Kidney (tissue), 14 donors: ENCODE results near the gene TENT5C. TPM values are rescaled to one million over a fixed set of nuclear protein-coding genes. Genes with fewer than 3 reads are reported as not detected.
A peak's percentile ranks its signal among the peaks of the same experiment; 100 is the strongest.

ENCODE experiments used
- DNase-seq, 5 donors: peaks; one replicate each; pipeline ENCODE4 v3.0.0-alpha.2; 2013 to 2020
- FAIRE-seq: peaks from 2 replicates; lab custom pipeline; 2012; peaks lifted over from hg19 to GRCh38; lab: Jason Lieb, UNC
- H3K27ac ChIP-seq, 2 donors: one replicate each; pipeline ENCODE4 v1.7.0; 2013; ENCODE audit warnings: low read depth in 2 of 2, low read length in 2 of 2, inconsistent platforms in 1 of 2
- H3K27me3 ChIP-seq: one replicate; pipeline ENCODE4 v1.7.1; 2013; ENCODE audit warnings: low read length, inconsistent platforms; ENCODE audit not compliant: control insufficient read depth, insufficient read depth
- H3K36me3 ChIP-seq, 3 donors: one replicate each; pipeline versions ENCODE4 v1.7.0 to v1.7.1; 2013; ENCODE audit warnings: low read length in 3 of 3, control low read depth in 1 of 3, inconsistent platforms in 1 of 3; ENCODE audit not compliant: insufficient read depth in 3 of 3, control insufficient read depth in 2 of 3
- H3K4me1 ChIP-seq, 3 donors: one replicate each; pipeline versions ENCODE4 v1.7.0 to v1.7.1; 2013; ENCODE audit warnings: low read length in 3 of 3, inconsistent platforms in 1 of 3, low read depth in 1 of 3; ENCODE audit not compliant: control insufficient read depth in 2 of 3, insufficient read depth in 2 of 3
- H3K4me3 ChIP-seq, 3 donors: one replicate each; pipeline versions ENCODE4 v1.7.0 to v1.8.1; 2013; ENCODE audit warnings: low read length in 3 of 3, control low read depth in 1 of 3, inconsistent platforms in 1 of 3
- H3K9ac ChIP-seq, 3 donors: one replicate each; pipeline versions ENCODE4 v1.7.0 to v1.7.1; 2013; ENCODE audit warnings: low read length in 3 of 3, control low read depth in 1 of 3, inconsistent platforms in 1 of 3
- H3K9me3 ChIP-seq, 3 donors: one replicate each; pipeline versions ENCODE4 v1.7.0 to v1.7.1; 2013; ENCODE audit warnings: low read length in 3 of 3, control low read depth in 1 of 3, inconsistent platforms in 1 of 3; ENCODE audit not compliant: control insufficient read depth in 2 of 3, insufficient read depth in 1 of 3
- intact Hi-C: fragments of 100-400 bp; cut with DNase I; formaldehyde crosslinking; loops from one replicate; pipeline ENCODE4 v1.11.1; 2022
- polyA plus RNA-seq: library from polyadenylated mRNA; stranded (reverse); fragments of 350-450 nt; fragmentation: Illumina TruSeq; extraction: RNeasy Lipid Tissue Mini Kit (QIAGEN cat#74804); gene quantifications from one replicate; pipeline ENCODE4 v1.2.3, GENCODE V29; 2014; ENCODE audit warnings: low read depth, low replicate concordance; ENCODE audit not compliant: insufficient read depth
- total RNA-seq: library from RNA; stranded (reverse); fragmentation: NEBNext Ultra II Directional; extraction: Animal tissue kit (Norgen Biotek cat#: 25700); gene quantifications from one replicate; pipeline ENCODE4 v1.2.1, GENCODE V29; 2021
- TF ChIP-seq, protein P1 (sequence below): IDR thresholded peaks from 3 replicates; pipeline ENCODE4 v1.5.1; 2012; ENCODE audit warnings: mild to moderate bottlenecking, moderate library complexity, borderline replicate concordance; ENCODE audit not compliant: insufficient read depth; ENCODE audit errors: extremely low read depth
- donor health status: control.
- donor health status: control.
- donor health status: control.
- donor health status: control.
- donor health status: control.
- donor health status: DM: yes; HTN: yes; CAD: no.
- donor health status: Normal renal cell carcinoma (clear cell type).

Gene TENT5C
- total and polyA plus RNA-seq, 2 donors from 2014 or later = 6.1 to 22.2 TPM

GRCh38 chr1:117567435-117567834 is 38.4 kb upstream of the TENT5C start:
- FAIRE-seq = no peak

DNA sequence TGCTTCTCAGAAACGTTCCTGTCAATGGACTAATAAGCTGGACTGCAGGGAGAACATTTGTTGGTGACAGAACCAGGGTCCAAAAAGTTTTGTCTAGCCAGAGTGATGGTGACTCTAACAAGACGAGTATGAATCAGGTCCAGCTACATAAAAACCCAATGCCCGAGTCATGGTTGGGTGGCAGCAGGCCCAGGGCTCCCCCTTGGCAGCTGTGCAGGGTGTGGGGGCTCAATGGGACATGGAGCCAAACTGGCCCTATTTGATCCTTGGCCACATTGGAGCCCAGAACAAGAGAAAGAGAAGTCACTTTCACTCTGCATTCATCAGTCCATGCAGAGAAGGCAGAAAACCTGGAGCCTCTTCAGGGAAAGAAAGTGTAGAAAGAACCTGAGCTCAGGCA is 37.9 kb upstream of the TENT5C start:
- H3K4me3 ChIP-seq = no peak overlapping the region
- no peak for FAIRE-seq
- peak in 1 of 5 donors; percentile 6 for DNase-seq
- TF ChIP-seq, protein P1, sequence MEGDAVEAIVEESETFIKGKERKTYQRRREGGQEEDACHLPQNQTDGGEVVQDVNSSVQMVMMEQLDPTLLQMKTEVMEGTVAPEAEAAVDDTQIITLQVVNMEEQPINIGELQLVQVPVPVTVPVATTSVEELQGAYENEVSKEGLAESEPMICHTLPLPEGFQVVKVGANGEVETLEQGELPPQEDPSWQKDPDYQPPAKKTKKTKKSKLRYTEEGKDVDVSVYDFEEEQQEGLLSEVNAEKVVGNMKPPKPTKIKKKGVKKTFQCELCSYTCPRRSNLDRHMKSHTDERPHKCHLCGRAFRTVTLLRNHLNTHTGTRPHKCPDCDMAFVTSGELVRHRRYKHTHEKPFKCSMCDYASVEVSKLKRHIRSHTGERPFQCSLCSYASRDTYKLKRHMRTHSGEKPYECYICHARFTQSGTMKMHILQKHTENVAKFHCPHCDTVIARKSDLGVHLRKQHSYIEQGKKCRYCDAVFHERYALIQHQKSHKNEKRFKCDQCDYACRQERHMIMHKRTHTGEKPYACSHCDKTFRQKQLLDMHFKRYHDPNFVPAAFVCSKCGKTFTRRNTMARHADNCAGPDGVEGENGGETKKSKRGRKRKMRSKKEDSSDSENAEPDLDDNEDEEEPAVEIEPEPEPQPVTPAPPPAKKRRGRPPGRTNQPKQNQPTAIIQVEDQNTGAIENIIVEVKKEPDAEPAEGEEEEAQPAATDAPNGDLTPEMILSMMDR = no peak
- H3K27me3 ChIP-seq = no peaks in the 10 kb centered on the region
- no peak overlapping the region for H3K27ac ChIP-seq
- no peaks in the 10 kb centered on the region for H3K9me3 ChIP-seq
- no peaks in the 10 kb centered on the region for H3K36me3 ChIP-seq
- intact Hi-C loops = no loop called here
- no peak overlapping the region for H3K9ac ChIP-seq
- peaks cover 0 to 2% (median 0%) of the 10 kb centered on the region in 3 donors for H3K4me1 ChIP-seq

More at GRCh38 chr1:117567435-117567834, 38.4 kb upstream of the TENT5C start:
- Histone ChIP-seq H3K9ac (no peak overlapping the region), H3K27me3 (no peaks in the 10 kb centered on the region), H3K36me3 (no peaks in the 10 kb centered on the region), H3K9me3 (no peaks in the 10 kb centered on the region), H3K27ac (no peak overlapping the region), H3K4me3 (no peak overlapping the region), H3K4me1 (peaks cover 0 to 2% (median 0%) of the 10 kb centered on the region in 3 donors)
- TF ChIP-seq, protein P1 = no peak
- intact Hi-C loops = no loop called here
- no peak for DNase-seq

GRCh38 chr1:117568999-117569398 is 36.8 kb upstream of the TENT5C start:
- DNase-seq (peak in 1 of 5 donors; percentile 2), FAIRE-seq (no peak)
- TF ChIP-seq, protein P1 = no peak
- Histone ChIP-seq H3K36me3 (no peaks in the 10 kb centered on the region), H3K4me3 (no peak overlapping the region), H3K27ac (no peak overlapping the region), H3K9me3 (no peaks in the 10 kb centered on the region), H3K9ac (no peak overlapping the region), H3K4me1 (peaks cover 0 to 2% (median 0%) of the 10 kb centered on the region in 3 donors), H3K27me3 (no peaks in the 10 kb centered on the region)
- intact Hi-C loops = no loop called here

DNA sequence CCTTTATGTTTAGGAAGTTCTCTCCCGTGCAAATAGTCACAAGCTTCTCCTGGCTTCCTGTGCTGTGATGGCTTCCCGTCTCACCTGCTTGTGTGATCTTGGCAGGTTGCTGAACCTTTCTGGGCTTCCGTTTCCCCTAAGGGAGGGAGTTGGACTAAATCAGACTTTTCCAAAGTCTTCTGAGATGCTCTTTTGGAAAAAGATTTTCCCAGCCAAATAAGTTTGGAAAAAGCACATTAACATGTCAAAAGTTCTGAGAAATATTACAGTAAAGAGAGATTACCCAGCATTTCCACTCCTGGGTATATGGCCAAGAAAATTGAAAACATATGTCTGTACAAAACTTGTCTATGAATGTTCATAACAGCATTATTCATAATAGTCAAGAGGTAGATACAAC is 36.0 kb upstream of the TENT5C start:
- H3K4me3 ChIP-seq = no peak overlapping the region
- no peak for FAIRE-seq
- intact Hi-C loops = no loop called here
- no peak overlapping the region for H3K9ac ChIP-seq
- H3K4me1 ChIP-seq = peaks cover 0 to 2% (median 0%) of the 10 kb centered on the region in 3 donors
- no peak overlapping the region for H3K27ac ChIP-seq
- no peaks in the 10 kb centered on the region for H3K36me3 ChIP-seq
- no peaks in the 10 kb centered on the region for H3K9me3 ChIP-seq
- peak in 1 of 5 donors; percentile 1 for DNase-seq
- TF ChIP-seq, protein P1 = no peak
- no peaks in the 10 kb centered on the region for H3K27me3 ChIP-seq
